Caco-2 (cell line): ENCODE results near the gene PARVB. TPM values are rescaled to one million over a fixed set of nuclear protein-coding genes. Genes with fewer than 3 reads are reported as not detected.

ENCODE experiments used
- BruUV-seq: library from RNA; stranded (reverse); fragments of 400-500 nt; replicated peaks from 2 replicates; lab custom pipeline; 2021; lab: Mats Ljungman, UMichigan
- CTCF ChIA-PET: fragments of 300-600 bp; sonication (Branson Sonifier 250); formaldehyde crosslinking; loops from one replicate; lab custom pipeline; 2022; ENCODE audit warnings: antibody characterized with exemption; lab: Charles Lee
- POLR2A ChIA-PET: fragments of 300-600 bp; sonication (Branson Sonifier 250); formaldehyde crosslinking; loops from one replicate; lab custom pipeline; 2022; ENCODE audit warnings: antibody characterized with exemption; lab: Charles Lee
- DNase-seq, 2 experiments: peaks; one replicate each; pipeline versions ENCODE4 v3.0.0 to v3.0.0-alpha.2; 2020 to 2022
- H3K27me3 ChIP-seq: replicated peaks from 2 replicates; pipeline ENCODE4 v1.6.0; 2011; ENCODE audit warnings: low read length; ENCODE audit not compliant: control insufficient read depth, insufficient read depth
- H3K36me3 ChIP-seq: 2 replicates; pipeline ENCODE4 v1.5.1; 2011; ENCODE audit warnings: low read length; ENCODE audit not compliant: control insufficient read depth, insufficient read depth
- H3K4me1 ChIP-seq: fragments of 250-450 bp; sonication (Bioruptor Pico); 2 replicates; pipeline ENCODE4 v1.5.1; 2020; ENCODE audit warnings: mild to moderate bottlenecking
- H3K4me3 ChIP-seq: 2 replicates; pipeline ENCODE4 v1.5.1; 2011; ENCODE audit warnings: low read depth, mild to moderate bottlenecking, control low read depth, low read length
- H3K9me3 ChIP-seq: fragments of 250-450 bp; sonication (Bioruptor Pico); 2 replicates; pipeline ENCODE4 v1.5.1; 2020; ENCODE audit warnings: mild to moderate bottlenecking, moderate library complexity
- H3K27ac Mint-ChIP-seq: one replicate; pipeline ENCODE4 v1.8.0; 2022; ENCODE audit warnings: mixed read lengths; ENCODE audit not compliant: unreplicated experiment
- H3K27me3 Mint-ChIP-seq: one replicate; pipeline ENCODE4 v1.8.0; 2022; ENCODE audit warnings: mixed read lengths; ENCODE audit not compliant: insufficient read depth, unreplicated experiment
- H3K36me3 Mint-ChIP-seq: one replicate; pipeline ENCODE4 v1.8.0; 2022; ENCODE audit warnings: mild to moderate bottlenecking, mixed read lengths; ENCODE audit not compliant: insufficient read depth, unreplicated experiment
- H3K4me1 Mint-ChIP-seq: one replicate; pipeline ENCODE4 v1.8.0; 2022; ENCODE audit warnings: low read depth, mixed read lengths; ENCODE audit not compliant: unreplicated experiment
- H3K4me3 Mint-ChIP-seq: one replicate; pipeline ENCODE4 v1.8.0; 2022; ENCODE audit warnings: mild to moderate bottlenecking, moderate library complexity, mixed read lengths; ENCODE audit not compliant: unreplicated experiment
- H3K9me3 Mint-ChIP-seq: one replicate; pipeline ENCODE4 v1.8.0; 2022; ENCODE audit warnings: mixed read lengths; ENCODE audit not compliant: unreplicated experiment
- intact Hi-C: fragments of 100-400 bp; cut with micrococcal nuclease; formaldehyde crosslinking; loops from one replicate; pipeline ENCODE4 v1.10.0; 2022; ENCODE audit not compliant: unreplicated experiment
- total RNA-seq: library from RNA; stranded (reverse); gene quantifications from 2 replicates; pipeline ENCODE4 v1.2.3, GENCODE V29; 2022
- TF ChIP-seq, protein P1 (sequence below), 2 experiments: fragments of 200-600 bp in 1 of 2; IDR thresholded peaks; 1 replicate in 1 of 2; 2 replicates in 1 of 2; pipeline versions ENCODE4 v1.5.1 to v1.8.0; 2011 to 2022; ENCODE audit warnings: antibody characterized with exemption in 1 of 2, control low read depth in 1 of 2, inconsistent platforms in 1 of 2, low read depth in 1 of 2, low read length in 1 of 2, mild to moderate bottlenecking in 1 of 2, moderate library complexity in 1 of 2; ENCODE audit not compliant: insufficient read depth in 1 of 2, severe bottlenecking in 1 of 2, unreplicated experiment in 1 of 2

Gene PARVB
- total RNA-seq, 1 experiment from 2014 or later, result 28.8 TPM

DNA sequence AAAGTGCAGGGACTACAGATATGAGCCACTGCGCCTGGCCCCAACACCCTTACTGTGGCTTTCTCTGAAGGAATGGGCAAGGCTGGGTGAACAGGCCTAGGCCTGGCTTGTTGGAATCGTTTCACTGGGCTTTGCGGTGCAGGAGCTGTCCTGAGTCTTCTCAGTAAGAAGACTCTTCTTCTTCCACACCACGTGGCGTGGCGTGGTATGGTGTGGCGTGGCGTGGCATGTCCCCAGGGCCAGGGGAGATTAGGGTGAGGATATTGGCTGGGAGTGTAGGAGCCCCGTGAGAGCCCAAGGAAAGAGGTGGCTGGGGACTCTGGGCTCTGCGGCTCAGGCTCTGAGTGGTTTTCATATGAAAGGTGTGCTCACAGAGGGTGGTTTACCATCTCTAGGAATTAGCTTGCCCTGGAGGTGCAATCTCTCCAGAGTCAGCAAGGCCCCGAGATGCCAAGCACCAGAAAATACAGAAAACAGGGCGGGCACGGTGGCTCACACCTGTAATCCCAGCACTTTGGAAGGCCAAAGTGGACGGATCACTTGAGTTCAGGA, 70.7 kb downstream of the PARVB start:
- CTCF ChIA-PET, result no interaction called here
- Mint-ChIP-seq H3K4me1 (no peaks in the 10 kb centered on the region), H3K36me3 (no peaks in the 10 kb centered on the region), H3K4me3 (no peak overlapping the region), H3K9me3 (no peaks in the 10 kb centered on the region), H3K27me3 (no peaks in the 10 kb centered on the region), H3K27ac (no peak overlapping the region)
- Histone ChIP-seq H3K36me3 (no peaks in the 10 kb centered on the region), H3K27me3 (no peaks in the 10 kb centered on the region), H3K9me3 (no peaks in the 10 kb centered on the region), H3K4me3 (no peak overlapping the region), H3K4me1 (no peaks in the 10 kb centered on the region)
- intact Hi-C loops, result no loop called here
- no peak for DNase-seq
- POLR2A ChIA-PET, result no interaction called here
- TF ChIP-seq, protein P1, sequence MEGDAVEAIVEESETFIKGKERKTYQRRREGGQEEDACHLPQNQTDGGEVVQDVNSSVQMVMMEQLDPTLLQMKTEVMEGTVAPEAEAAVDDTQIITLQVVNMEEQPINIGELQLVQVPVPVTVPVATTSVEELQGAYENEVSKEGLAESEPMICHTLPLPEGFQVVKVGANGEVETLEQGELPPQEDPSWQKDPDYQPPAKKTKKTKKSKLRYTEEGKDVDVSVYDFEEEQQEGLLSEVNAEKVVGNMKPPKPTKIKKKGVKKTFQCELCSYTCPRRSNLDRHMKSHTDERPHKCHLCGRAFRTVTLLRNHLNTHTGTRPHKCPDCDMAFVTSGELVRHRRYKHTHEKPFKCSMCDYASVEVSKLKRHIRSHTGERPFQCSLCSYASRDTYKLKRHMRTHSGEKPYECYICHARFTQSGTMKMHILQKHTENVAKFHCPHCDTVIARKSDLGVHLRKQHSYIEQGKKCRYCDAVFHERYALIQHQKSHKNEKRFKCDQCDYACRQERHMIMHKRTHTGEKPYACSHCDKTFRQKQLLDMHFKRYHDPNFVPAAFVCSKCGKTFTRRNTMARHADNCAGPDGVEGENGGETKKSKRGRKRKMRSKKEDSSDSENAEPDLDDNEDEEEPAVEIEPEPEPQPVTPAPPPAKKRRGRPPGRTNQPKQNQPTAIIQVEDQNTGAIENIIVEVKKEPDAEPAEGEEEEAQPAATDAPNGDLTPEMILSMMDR (IDR thresholded peaks at IDR 0.05; ENCODE audit: insufficient read depth in 1 of 2, low read depth in 1 of 2, low read length in 1 of 2, severe bottlenecking in 1 of 2, unreplicated experiment in 1 of 2), result no peak
- BruUV-seq, result no TSS peak

DNA sequence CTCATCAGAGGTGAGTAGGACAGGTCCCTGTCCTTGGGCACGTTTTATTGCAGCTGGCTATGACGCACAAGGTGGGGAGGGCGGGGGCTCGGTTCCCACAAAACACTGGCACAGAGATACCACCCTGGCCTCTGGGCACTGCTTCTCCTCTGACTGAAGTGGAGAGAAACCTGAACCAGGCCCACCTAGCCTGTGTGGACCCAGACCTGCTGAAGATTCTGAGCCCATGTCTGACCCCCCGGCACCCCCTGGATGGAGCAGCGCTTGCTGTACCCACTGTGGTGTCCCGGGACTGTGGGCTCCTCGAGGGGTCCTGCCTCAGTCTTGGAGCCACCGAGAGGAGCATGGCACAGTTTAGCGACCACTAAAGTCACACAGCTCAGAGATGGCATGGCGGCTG, 72.6 kb downstream of the PARVB start:
- Mint-ChIP-seq H3K27ac (no peak overlapping the region), H3K27me3 (no peaks in the 10 kb centered on the region), H3K4me3 (no peak overlapping the region), H3K36me3 (no peaks in the 10 kb centered on the region), H3K4me1 (no peaks in the 10 kb centered on the region), H3K9me3 (no peaks in the 10 kb centered on the region)
- no peak for DNase-seq
- H3K4me3 ChIP-seq, result no peak overlapping the region
- intact Hi-C loops, result loop anchor here (2.0 kb wide), 1 partner anchor 32 kb away; no protein-coding TSS in a partner anchor
- CTCF ChIA-PET, result no interaction called here
- no TSS peak for BruUV-seq
- TF ChIP-seq, protein P1 (IDR thresholded peaks at IDR 0.05; ENCODE audit: insufficient read depth in 1 of 2, low read depth in 1 of 2, low read length in 1 of 2, severe bottlenecking in 1 of 2, unreplicated experiment in 1 of 2), result no peak
- no peaks in the 10 kb centered on the region for H3K27me3 ChIP-seq
- H3K9me3 ChIP-seq, result no peaks in the 10 kb centered on the region
- H3K4me1 ChIP-seq, result no peaks in the 10 kb centered on the region
- POLR2A ChIA-PET, result no interaction called here
- no peaks in the 10 kb centered on the region for H3K36me3 ChIP-seq

DNA sequence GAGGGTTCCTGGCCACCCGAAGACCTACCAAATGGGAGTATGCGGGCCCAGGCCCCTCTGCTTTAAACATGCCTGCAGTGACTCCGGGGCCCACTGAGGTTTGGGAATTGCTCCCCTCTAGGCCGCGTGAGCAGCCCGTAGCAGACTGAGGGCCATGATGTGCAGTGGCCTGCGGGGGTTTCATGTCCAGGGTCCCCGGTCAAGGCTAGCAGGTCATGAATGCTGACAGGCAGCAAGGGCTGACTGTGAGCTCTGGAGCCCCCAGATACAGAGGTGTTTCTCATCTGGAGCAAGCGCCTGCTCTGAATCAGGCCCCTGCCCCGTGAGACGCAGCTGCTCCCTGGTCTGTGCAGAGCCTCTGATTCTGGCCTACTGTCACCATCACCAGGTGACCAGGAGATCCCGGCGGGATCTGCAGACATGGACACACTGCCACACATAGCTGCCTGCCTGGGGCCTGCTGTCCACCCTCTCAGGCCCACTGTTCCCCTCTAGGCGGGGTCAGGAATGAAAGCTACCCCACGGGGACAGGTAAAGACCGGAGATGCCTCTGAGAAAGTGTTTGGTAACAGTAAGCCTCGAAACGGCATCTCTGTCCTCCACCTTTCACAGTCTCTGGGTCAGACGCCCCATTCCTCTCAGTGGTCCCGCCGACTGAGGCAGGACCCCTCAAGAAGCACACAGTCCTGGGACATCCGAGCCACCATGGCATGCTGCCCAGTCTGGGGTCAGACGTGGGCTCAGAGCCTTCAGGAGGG, 73.3 kb downstream of the PARVB start:
- POLR2A ChIA-PET, result no interaction called here

More for the DNA sequence above, 73.3 kb downstream of the PARVB start:
- Mint-ChIP-seq H3K36me3 (no peaks in the 10 kb centered on the region), H3K27ac (no peak overlapping the region), H3K27me3 (no peaks in the 10 kb centered on the region), H3K4me1 (no peaks in the 10 kb centered on the region), H3K4me3 (no peak overlapping the region), H3K9me3 (no peaks in the 10 kb centered on the region)
- H3K9me3 ChIP-seq, result no peaks in the 10 kb centered on the region
- H3K27me3 ChIP-seq, result no peaks in the 10 kb centered on the region
- intact Hi-C loops, result loop anchor here (2.0 kb wide), 1 partner anchor 33 kb away; no protein-coding TSS in a partner anchor
- CTCF ChIA-PET, result no interaction called here
- DNase-seq, result no peak
- no peaks in the 10 kb centered on the region for H3K36me3 ChIP-seq
- H3K4me3 ChIP-seq, result no peak overlapping the region
- TF ChIP-seq, protein P1 (IDR thresholded peaks at IDR 0.05; ENCODE audit: insufficient read depth in 1 of 2, low read depth in 1 of 2, low read length in 1 of 2, severe bottlenecking in 1 of 2, unreplicated experiment in 1 of 2), result no peak
- BruUV-seq, result no TSS peak
- no peaks in the 10 kb centered on the region for H3K4me1 ChIP-seq
